Measurements from ENCODE around the gene PKP1. TPM values are rescaled to one million over a fixed set of nuclear protein-coding genes. Genes with fewer than 3 reads are reported as not detected.

PKP1 gene
- total RNA-seq, 1 donor from 2014 or later = 0.13 TPM

DNA sequence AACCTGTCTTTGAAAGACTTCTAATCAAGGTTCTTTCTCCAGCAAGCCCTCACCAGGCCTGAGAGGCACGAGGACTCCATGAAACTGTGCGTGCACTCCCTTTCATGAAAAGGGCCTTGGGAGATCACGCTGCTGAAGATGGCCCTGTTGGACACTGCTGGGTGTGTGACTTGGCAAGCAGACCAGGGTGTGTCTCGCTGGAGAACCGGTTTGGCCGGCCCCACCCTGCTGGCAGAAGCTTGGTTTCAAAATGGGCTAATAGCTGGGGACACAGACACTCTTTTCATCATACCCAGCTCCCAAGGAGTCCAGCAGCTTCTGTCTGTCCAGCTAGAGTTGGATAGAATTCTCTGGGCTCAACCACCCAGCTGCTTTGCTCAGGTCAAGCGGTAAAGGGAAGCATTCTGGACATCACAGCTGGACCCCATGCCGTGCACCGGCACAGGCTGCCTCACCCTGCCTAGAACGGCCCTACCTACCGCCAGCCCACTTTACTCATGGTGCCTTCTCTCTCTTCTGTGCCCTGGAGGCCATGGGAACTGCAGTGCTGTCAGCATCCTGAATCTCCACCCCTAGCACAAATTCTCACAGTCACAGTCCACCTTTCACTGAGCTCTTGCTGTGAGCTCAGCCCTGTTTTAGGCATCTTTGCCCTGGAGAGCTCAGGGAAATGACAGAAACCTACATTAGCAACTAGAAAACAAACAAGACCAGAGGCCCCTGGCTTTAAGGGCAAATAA, 24.6 kb downstream of the PKP1 start:
- DNase-seq (ENCODE audit: low read depth) = peak; percentile 35

DNA sequence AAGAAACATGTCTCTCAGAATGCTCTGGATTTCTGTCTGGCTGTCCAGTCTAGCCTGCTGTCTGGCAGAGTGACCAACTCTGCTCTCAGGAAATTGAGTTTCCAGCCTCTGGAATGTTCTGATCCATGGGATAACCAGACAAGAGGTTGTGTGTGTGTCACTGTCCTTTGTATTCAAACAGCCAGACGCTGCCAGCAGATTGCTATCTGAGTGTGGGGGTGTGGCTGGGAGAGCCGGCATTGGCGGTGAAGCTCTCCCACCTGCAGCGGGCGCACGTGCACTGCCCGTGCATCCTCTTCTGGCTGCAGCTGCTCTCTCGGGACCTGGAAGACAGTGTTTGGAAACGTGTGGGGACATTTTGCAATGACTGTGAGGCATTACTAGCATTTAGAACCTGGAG, 26.1 kb downstream of the PKP1 start:
- DNase-seq (ENCODE audit: low read depth) = peak; percentile 51

DNA sequence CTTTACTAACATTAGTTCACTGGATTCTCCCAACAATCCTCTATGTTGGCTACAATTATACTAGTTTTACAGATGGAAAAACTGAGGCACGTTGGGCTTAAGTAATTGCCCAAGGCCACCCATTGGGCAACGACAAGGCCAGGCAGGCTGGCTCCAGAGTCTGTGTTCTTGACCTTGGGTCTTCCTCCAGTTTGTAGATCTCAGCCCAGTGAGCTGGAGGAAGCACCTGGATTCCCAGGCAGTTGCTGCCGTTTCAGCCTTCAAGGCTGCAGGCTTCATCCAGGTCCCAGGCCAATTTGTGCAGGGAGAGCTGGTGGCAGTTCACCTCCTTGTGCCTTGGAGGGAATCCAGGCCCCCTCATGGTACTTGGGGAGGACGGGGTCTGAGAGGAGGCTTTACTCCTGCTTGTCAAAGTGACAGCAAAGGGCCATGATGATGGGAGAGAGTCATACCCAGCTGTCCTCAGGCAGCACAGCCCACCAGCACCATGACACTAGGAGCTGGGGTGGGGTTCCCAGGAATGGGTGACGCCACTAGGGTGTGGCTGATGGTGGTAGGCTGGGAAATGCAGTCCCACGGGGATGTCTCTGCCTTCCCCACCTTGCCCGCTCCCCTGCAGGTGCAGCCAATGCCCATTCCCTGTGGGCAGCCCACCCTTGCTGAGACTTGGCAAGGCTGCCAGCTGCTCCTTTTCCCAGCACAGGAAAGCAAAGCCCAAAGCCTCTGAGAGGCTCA, 27.1 kb downstream of the PKP1 start:
- peak; percentile 38 for DNase-seq (ENCODE audit: low read depth)

DNA sequence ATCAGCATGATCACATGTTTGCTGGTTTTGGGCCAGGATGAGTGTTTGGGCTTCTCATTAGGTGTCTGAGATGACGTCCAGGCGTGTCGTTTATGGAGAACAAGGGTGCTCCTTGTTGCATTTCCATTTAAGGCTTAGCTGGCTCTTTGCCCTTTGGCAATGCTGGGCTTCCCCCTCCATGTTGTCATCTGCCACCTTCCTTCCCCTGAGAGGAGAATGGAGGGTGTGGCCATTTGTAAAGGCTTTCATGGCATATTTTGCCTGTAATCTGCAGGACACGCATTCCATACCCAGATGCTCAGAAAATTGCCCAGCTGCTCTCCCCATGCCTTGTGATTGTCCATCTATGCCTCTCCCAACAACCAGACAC, 27.7 kb downstream of the PKP1 start:
- DNase-seq (ENCODE audit: low read depth) = no peak

DNA sequence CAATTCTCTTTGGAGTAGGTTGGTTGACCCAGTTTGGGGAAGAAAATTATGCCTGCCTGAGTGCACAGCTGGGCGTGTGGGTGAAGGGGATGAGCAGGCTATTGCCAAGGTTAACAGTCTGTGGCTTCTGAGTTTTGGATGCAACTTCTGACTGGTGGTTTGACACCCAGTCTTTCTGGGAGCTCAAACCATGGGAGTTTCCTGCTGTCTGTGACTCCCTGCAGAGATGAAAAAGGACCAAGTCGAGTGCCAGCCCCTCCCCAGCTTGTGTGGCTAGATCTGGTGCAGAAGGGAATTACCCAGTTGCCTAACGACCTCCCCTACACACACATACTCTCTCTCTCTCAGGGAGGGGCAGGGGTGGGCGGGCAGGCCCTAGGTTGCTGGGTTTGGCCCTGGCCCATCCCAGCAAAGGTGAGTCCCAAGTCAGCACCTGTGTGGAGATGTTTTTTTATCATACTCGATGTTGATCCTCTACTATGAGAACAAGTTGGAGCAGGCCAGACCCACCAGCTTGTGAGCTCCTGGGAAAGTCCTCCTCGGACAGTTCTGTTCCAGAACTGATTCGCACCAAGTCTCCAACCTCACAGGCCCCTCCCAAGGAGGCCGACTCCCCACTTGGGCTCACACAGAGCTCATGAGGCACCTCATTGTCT, 28.2 kb downstream of the PKP1 start:
- DNase-seq (ENCODE audit: low read depth) = peak; percentile 58

DNA sequence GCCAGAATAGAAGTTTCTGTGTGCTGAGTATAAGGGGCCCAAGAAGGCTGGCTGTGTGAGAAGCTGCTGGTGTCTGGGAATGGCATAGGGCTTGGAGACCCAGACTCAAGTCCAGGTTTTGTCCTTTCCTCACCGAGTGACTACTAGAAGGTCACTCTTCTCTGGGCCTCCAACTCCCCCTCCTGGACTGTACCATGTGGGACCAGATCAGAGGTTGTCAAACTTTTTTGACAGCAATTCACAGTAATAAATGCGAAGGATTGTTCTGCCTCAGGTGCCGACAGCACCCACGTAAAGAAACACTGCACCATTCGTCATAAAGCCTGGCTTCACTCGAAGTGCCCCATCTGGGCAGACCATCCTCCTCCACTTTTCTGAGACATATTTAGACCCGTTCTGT, 29.0 kb downstream of the PKP1 start:
- DNase-seq (ENCODE audit: low read depth) = no peak

GRCh38 chr1:201313086-201313485, 29.8 kb downstream of the PKP1 start:
- no peak for DNase-seq (ENCODE audit: low read depth)

- DNase-seq (ENCODE audit: low read depth) = no peak
Observed at GRCh38 chr1:201316556-201316955, 33.2 kb downstream of the PKP1 start.

DNA sequence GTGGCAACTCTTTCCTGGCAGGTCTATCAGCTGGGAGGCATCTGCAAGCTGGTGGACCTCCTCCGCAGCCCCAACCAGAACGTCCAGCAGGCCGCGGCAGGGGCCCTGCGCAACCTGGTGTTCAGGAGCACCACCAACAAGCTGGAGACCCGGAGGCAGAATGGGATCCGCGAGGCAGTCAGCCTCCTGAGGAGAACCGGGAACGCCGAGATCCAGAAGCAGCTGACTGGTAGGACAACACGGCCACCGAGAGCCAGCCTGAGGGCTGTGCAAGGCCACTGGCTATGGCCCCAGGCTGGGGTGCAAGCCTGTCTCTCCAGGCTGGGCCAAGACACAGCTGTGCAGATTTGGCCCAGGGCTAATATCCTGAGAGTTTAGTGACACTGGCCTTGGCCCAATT, 34.2 kb downstream of the PKP1 start:
- no peak for DNase-seq (ENCODE audit: low read depth)

DNA sequence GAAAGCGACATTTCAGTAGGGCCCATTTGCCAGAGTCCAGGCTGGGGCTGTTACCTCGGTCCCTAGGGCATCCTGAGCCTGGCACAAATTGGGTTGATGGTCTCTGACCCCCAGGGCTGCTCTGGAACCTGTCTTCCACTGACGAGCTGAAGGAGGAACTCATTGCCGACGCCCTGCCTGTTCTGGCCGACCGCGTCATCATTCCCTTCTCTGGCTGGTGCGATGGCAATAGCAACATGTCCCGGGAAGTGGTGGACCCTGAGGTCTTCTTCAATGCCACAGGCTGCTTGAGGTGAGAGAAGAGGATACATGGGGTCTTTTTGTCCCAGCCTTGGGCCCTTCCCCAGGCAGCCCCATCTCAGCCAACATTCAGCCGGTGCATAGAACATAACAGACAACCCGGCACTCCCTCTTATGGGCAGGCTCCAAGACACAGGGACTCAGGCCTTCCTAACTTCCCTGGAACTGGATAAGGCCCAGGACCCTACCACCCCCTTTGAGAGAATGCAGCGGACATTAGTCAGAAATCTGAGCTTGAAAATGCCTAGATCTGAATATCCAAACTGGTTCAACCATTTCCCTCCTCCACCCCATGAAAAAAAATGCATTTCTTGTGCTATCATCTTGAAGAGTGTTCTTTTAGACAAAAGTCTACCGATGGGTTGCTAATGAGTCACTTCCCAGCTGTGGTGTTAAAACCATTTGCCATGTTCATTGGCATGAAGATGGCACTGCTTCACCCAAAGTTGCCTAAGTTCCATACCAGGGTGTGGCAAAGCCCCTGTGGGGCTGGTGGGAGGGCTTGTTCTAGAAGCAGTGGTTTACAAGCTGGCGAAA, 35.4 kb downstream of the PKP1 start:
- DNase-seq (ENCODE audit: low read depth) = peak; percentile 58

DNA sequence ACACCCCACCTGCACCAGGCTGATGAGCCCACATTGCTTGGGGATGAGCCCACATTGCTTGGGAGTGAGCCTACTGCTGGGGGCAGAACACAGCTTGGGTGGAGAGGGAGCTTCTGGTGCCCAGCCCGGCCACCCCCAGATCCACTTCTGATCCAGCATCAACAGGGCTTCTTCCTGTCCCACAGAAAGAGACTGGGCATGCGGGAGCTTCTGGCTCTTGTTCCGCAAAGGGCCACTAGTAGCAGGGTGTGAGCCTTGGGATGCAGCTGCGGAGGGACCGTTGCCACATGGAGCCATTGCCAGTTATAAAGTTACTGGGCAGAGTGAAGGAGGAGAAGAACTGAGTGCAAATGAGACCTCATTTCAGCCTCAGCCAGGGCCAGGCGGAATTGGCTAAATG, 36.3 kb downstream of the PKP1 start:
- DNase-seq (ENCODE audit: low read depth) = no peak

- DNase-seq (ENCODE audit: low read depth) = no peak
Observed at GRCh38 chr1:201320168-201320788, 37.0 kb downstream of the PKP1 start.

GRCh38 chr1:201321826-201322390, 38.6 kb downstream of the PKP1 start:
- DNase-seq (ENCODE audit: low read depth) = no peak

DNA sequence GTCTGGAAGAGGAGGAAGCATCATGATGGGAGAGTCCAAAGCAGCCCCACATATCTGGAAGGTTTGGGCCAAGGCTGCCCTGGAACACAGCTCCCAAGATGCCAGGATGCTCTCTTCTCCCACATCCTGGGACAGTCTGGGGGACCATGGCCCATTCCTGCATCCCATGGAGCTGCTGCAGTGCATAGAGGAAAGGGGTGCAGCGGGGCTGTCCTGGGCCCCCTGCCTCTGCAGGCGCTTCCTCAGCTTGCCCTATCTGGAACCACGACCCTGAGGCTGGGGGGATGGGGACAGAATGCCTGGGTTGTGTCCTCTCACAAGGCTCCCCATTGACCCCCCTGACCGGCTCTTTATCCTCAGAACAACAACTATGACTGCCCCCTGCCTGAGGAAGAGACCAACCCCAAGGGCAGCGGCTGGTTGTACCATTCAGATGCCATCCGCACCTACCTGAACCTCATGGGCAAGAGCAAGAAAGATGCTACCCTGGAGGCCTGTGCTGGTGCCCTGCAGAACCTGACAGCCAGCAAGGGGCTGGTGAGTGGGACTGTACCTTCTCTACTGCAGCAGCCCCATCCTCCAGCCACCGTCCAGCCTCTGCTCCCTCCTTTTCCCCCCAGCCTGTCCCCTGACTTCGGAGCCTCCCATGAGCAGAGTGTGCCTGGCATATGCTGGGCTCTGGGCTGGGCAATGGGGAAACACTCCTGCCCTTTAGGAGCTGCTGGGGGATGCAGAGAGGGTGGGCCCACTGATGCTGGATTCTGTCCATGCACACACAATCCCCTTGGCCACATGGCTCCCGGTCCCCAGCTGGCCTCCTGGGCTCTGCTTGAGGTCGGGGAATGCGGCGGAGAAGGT, 39.6 kb downstream of the PKP1 start:
- DNase-seq (ENCODE audit: low read depth) = no peak

- DNase-seq (ENCODE audit: low read depth) = no peak
Observed at GRCh38 chr1:201324306-201324705, 41.0 kb downstream of the PKP1 start.

DNA sequence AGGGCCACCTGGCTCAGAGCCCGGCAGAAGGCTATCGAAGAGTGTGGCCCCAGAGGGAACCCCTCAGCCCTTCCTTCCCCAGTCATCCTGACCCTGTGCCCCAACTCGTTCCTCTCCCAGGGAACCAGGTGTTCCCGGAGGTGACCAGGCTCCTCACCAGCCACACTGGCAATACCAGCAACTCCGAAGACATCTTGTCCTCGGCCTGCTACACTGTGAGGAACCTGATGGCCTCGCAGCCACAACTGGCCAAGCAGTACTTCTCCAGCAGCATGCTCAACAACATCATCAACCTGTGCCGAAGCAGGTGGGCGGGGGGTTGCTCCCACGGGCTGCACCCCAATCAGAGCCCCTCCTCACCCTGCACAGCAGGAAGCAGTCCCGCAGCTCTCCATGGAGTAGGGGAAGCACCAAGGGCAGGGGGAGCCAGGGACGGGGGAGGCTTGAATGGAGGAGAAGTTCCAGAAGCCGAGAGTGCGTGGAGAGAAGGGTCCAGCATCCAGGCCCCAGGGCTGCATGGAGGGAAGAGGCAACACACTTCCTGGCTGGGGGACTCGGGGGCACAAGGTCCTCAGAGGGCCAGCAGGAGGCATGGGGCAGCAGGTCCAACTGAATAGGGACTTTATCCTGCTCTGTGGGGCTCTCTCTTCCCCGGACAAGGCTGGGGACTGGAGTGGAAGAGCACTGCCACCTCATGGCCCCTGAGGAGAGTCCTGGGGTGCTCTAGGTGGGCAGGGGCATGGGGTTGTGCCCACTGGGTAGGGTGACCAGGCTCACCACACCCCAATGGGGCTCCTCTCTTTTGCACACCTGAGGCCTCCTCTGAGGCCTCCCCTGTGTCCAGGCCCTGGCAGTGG, 41.7 kb downstream of the PKP1 start:
- DNase-seq (ENCODE audit: low read depth) = no peak

DNA sequence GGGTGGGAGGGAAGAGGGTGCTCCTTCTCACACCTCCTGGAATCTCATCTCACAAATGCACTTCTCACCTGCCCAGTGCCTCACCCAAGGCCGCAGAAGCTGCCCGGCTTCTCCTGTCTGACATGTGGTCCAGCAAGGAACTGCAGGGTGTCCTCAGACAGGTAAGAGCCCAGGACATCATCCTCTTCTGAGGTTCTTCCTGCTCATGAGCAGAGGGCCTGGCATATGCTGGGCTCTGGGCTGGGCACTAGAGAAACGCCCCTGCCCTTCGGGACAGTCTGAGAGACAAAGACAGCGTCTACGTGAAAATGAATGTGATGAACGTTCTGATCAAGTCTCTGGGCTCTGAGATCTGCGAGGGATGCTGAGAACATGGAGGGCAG, 42.4 kb downstream of the PKP1 start:
- no peak for DNase-seq (ENCODE audit: low read depth)

DNA sequence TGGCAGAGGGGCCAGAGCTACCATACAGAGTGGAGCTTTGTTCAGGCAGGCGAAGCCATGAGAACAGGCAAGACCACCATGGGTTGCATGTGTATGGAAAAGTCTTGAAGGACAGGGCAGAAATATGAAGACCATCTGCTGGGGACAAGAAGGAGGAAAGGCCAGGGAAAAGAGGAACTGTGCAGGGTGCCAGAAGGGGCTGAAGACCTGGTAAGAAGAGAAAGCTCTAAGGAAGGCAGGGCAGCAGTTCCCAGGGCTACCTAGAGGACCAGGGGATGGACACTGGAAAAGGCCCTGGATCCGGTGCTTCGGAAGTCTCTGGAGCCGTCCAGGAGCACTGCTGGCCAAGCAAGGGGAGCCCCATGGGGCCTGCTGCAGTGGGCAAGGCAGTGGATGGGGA, 43.4 kb downstream of the PKP1 start:
- DNase-seq (ENCODE audit: low read depth) = no peak

- DNase-seq (ENCODE audit: low read depth) = no peak
Observed at GRCh38 chr1:201327687-201328240, 44.5 kb downstream of the PKP1 start.

Measured in myocyte (in vitro differentiated cells).